Inferior parietal cortex (tissue), 1 donor: ENCODE data around the gene RFPL2.
"Not testable (repeated sequence)": the region's sequence is repeated elsewhere in the genome, so short reads cannot be mapped to it uniquely, and the experiment has no call there.

Experiments used
- DNase-seq: peaks from one replicate; pipeline ENCODE4 v3.0.0-alpha.2; 2016; ENCODE audit errors: extremely low spot score

RFPL2 gene

DNA sequence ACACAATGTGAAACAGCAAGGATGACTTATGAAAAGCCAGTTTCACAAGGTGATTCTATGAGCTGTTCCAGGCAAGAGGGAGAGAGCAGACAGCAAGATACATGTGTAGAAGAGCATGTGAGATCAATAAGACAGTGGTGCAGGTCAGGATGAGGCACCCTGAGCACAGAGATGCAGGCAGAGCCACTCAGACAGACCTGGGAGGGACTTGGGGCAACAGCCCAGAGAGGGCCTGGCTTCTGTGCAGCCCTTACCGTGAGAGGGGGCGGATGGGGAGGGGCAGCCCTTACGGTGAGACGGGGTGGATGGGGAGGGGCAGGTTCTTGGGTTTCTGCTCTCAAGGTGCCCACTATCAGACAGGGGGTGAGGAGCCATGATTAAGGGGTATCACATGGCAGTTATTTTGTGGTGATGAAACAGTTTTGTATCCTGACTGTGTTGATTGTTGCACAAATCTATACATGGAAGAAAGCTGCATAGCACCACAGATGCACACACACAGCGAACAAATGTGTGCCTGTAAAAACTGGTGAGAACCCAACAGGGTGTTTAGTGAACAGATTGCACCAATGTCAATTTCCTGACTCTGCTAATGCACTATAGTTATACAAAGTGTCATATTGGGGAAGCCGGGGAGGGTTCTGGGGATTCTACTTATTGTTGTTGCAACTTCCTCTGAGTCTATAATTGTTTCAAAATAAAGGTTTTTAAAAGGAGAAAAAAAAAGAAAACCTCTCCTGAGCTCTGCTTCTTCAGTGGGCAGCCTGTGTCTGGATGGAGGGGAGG lies 40.6 kb downstream of the RFPL2 start:
- DNase-seq = no peak

DNA sequence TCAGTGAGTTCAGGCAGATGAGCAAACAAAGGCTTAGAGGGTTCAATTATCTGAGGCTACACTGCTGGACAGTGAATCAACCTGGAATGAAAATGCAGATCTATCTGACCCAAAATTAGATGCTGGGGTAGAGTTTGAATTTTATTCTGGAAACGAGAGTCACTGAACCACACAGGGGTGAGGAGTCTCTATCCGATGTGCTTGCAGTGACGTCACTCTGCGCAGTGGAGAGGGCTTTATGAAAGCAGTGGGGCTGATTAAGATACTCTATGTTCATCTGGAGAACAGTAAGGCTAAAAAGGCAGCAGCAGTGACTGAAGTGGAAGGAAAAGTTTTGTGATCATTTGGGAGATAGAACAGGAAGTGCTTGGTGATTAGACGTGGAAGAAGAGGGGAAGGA lies 44.5 kb downstream of the RFPL2 start:
- not testable (repeated sequence) for DNase-seq

GRCh38 chr22:32158712-32159533 lies 46.0 kb downstream of the RFPL2 start, which contains the start of gene C22orf42:
Gene C22orf42, minus strand, starts transcription at chr22:32159303. Its CDS starts 88 bp downstream, at chr22:32159215.
- no peak for DNase-seq

DNA sequence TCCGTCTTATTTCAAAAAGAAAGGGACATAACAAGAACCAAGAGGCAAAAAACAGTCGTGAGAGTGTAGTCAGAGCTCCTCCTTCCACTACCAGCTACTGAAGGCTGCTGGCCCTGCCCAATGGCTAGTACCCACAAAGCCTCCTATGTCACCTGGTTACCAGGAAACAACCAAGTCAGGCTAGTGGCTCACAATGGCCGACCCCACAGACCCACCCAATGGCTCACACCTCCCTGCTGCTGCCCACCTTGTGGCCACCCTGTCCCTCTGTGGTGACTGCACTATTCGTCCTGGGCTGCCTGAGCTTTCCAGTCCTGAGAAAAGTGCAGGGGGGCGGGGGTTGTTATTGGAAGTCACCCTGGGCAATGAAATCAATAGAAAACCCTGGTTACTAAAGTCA lies 47.2 kb downstream of the RFPL2 start:
- not testable (repeated sequence) for DNase-seq

DNA sequence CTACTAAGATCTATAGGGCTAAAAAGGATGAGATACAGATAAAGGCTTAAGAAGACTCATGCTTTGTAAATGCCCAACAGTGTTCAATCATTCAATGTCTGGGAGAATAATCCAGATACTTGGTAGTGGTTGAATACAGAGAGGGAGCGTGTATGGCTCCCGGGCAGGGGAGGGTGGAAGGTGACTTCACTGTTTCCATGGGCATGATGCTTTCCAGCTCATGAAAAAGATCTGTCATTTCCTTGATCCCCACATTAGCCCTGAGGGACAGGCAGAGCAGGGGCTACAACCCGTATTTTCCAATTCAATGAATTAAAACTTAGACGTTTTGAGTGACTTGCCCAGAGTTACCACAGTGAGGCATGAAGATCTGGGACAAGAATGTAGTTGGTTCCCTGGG lies 50.1 kb downstream of the RFPL2 start:
- DNase-seq = not testable (repeated sequence)

GRCh38 chr22:32151641-32152040 lies 53.2 kb downstream of the RFPL2 start:
- not testable (repeated sequence) for DNase-seq

GRCh38 chr22:32150647-32151046 lies 54.2 kb downstream of the RFPL2 start:
- not testable (repeated sequence) for DNase-seq

- not testable (repeated sequence) for DNase-seq
Measured at GRCh38 chr22:32148372-32148771, 56.5 kb downstream of the RFPL2 start.

- DNase-seq = not testable (repeated sequence)
Measured at GRCh38 chr22:32147128-32147527, 57.7 kb downstream of the RFPL2 start.

DNA sequence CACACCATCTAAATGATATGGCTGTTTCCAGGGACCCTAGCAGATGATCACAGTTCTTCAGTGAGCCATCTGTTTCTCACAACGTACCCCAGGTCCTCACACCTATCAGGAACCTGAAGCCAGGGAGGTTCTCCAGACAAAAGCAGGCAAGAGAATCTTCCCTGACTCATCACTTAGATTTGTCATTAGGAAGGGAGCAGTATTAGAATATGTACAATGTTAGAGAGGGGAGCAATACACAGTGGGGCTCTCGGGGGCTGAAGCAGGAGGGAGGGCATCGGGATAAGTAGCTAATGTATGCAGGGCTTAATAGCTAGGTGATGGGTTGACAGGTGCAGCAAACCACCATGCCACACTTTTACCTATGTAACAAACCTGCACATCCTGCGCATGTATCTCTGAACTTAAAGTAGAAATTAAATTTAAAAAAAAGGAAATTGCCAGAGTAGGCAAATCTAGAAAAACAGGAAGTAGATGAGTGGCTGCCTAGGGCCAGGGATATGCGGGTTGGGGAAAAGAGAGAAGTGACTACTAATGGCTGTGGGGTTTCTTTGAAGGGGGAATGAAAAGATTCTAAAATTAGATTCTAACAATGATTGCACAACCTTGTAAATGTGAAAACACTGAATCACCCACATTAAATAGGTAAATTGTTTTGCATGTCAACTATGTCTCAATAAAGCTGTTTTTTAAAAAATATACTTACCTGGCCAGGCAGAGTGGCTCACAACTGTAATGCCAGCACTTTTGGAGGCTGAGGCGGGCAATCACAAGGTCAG lies 60.2 kb downstream of the RFPL2 start:
- no peak for DNase-seq

GRCh38 chr22:32142600-32142999 lies 62.3 kb downstream of the RFPL2 start:
- no peak for DNase-seq

- DNase-seq = not testable (repeated sequence)
Measured at GRCh38 chr22:32140688-32141087, 64.2 kb downstream of the RFPL2 start.
